ENCODE measurements around the gene PURA. TPM values are rescaled to one million over a fixed set of nuclear protein-coding genes. Genes with fewer than 3 reads are reported as not detected.

The PURA gene
- total RNA-seq, 2 experiments from 2014 or later, result 8.2 to 9.2 TPM

DNA sequence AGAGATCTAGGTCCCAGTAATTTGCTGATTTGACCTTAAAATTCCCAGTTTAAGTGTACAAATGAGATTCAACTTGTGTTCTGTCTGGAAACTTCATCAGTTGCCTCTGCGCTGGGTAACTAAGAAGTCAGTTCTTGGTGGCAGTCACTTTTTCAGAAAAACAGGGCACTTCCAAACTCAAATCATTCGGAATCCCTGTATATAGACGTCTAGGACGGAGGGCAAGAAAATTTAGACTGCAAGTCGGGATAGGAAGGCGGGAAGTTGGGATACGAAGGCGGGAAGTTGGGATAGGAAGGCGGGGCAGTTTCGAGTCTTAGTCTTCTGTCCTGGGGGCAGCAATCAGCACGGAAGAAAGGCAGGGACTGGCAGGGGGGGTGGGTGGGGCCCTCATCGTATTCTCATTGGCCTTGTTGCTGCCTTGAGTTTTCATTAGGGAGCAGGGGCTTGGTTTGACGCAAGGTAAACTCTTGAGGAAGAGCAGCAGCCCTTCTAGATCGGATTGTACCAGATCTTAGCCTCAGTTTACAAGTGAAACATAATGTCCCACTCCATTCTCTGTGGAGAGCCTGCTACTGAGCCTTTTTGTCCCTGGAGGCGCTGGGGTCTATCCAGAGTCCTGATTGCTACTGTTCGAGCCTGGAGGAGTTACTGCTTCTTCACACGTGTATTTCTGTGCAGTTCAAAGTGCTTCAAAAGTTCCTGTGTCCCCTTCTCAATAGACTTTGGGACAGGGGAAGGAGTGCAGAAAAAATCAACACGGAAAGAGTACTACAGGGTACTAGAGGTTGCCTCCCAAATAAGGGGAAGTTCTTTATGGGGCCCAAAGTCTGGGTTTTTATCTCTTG, 2.7 kb upstream of the PURA start:
- no peaks in the 10 kb centered on the region for H3K9me3 Mint-ChIP-seq
- DNase-seq (no peak), ATAC-seq (no peak)
- no peak overlapping the region for H3K27ac Mint-ChIP-seq
- TF ChIP-seq, protein P1, sequence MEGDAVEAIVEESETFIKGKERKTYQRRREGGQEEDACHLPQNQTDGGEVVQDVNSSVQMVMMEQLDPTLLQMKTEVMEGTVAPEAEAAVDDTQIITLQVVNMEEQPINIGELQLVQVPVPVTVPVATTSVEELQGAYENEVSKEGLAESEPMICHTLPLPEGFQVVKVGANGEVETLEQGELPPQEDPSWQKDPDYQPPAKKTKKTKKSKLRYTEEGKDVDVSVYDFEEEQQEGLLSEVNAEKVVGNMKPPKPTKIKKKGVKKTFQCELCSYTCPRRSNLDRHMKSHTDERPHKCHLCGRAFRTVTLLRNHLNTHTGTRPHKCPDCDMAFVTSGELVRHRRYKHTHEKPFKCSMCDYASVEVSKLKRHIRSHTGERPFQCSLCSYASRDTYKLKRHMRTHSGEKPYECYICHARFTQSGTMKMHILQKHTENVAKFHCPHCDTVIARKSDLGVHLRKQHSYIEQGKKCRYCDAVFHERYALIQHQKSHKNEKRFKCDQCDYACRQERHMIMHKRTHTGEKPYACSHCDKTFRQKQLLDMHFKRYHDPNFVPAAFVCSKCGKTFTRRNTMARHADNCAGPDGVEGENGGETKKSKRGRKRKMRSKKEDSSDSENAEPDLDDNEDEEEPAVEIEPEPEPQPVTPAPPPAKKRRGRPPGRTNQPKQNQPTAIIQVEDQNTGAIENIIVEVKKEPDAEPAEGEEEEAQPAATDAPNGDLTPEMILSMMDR (IDR thresholded peaks at IDR 0.05), result no peak
- intact Hi-C loops (cut with micrococcal nuclease), result no loop called here
- H3K4me3 Mint-ChIP-seq, result no peak overlapping the region
- H3K27me3 Mint-ChIP-seq, result peaks cover 22% of the 10 kb centered on the region
- POLR2A ChIA-PET, result interaction anchor here (1.9 kb wide), 1 partner anchor 11 kb away, joined by 7 read pairs; no protein-coding TSS in a partner anchor
- peaks cover 54% of the 10 kb centered on the region for H3K4me1 Mint-ChIP-seq (ENCODE audit: low read depth)
- peaks cover 10% of the 10 kb centered on the region for H3K36me3 Mint-ChIP-seq (ENCODE audit: low read depth)
- CTCF ChIA-PET, result interaction anchor here (7.8 kb wide), 1 partner anchor 33 kb away, joined by 91 read pairs; no protein-coding TSS in a partner anchor

DNA sequence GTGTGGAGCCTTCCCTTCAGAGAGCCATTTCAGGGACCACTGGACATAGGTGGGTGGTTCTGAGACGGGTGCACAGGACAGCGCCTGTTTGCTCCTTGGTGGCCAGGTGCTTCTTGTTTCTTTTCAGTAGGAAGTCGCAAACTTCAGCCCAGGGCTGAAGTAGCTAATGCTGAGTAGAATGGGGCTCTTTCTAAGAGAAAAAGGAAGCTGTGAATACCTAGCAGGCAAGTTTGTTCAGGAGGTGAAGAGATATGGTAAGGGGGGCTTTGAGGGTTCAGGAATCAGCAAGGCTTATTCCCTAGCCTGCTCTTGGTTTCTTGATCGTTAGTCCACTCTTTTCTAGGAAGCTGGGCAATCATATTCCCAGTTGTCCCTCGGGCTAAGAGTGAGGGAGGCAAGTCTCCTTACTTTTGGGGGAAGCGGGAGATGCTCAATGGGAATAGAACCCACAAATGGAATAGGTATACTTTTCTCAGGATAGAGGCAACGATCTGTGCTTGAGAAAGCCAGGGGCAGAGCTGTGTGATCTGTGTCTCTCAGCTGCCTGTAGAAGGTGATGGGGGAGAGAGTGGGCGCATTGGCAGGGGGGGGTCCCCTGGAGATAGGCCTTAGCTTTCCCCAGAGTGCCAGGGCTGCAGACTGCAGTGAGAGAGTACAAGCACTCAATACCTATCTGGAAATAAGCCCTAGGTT, 1.9 kb upstream of the PURA start:
- CTCF ChIA-PET, result interaction anchor here (0.7 to 7.8 kb wide), 4 partner anchors 10 to 69 kb away, joined by 3 to 91 read pairs (median 8); partner anchors contain the start of gene NRG2
- TF ChIP-seq, protein P1 (IDR thresholded peaks at IDR 0.05), result no peak
- DNase-seq (peak; percentile 9), ATAC-seq (no peak)
- Mint-ChIP-seq H3K27me3 (peaks cover 22% of the 10 kb centered on the region), H3K9me3 (no peaks in the 10 kb centered on the region), H3K4me3 (peak overlapping the region; percentile 95), H3K4me1 (ENCODE audit: low read depth) (peaks cover 52% of the 10 kb centered on the region), H3K27ac (no peak overlapping the region), H3K36me3 (ENCODE audit: low read depth) (peaks cover 10% of the 10 kb centered on the region)
- intact Hi-C loops (cut with micrococcal nuclease), result no loop called here
- POLR2A ChIA-PET, result interaction anchor here (1.0 to 1.9 kb wide), 3 partner anchors 10 to 54 kb away, joined by 4 to 7 read pairs (median 4); no protein-coding TSS in a partner anchor

DNA sequence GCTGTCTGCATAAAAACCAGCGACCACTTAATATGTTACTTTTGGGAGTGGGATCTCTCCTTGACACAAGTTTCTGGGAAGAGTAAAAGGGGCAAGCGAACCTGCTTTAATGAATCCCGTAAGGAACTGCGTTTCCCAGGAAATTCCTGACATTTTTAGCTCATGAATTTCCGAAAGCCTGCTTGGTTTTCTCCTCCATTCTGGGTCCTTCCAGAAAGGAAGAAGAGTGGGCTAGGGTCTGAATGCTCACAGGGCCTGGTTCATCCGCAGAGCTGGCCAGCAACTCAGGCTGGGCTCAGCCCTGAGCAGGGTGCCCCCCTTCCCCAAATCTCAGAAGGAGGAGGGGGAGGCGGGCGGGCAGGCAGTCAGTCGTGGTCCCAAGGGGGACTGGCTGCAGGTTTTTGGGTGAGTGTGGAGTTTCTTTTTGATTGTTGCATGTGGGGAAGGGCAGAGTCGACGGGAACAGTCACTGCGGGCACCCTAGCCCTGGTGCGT, 1.2 kb upstream of the PURA start:
- Mint-ChIP-seq H3K4me3 (peak overlapping the region; percentile 95), H3K27ac (peak overlapping the region; percentile 46), H3K9me3 (no peaks in the 10 kb centered on the region), H3K27me3 (peaks cover 22% of the 10 kb centered on the region), H3K36me3 (ENCODE audit: low read depth) (peaks cover 10% of the 10 kb centered on the region), H3K4me1 (ENCODE audit: low read depth) (peaks cover 55% of the 10 kb centered on the region)
- ATAC-seq (peak; percentile 2), DNase-seq (no peak)
- POLR2A ChIA-PET, result interaction anchor here (0.6 to 1.9 kb wide), 4 partner anchors 9 to 313 kb away, joined by 3 to 7 read pairs (median 4); no protein-coding TSS in a partner anchor
- CTCF ChIA-PET, result interaction anchor here (0.7 to 7.8 kb wide), 4 partner anchors 9 to 69 kb away, joined by 3 to 91 read pairs (median 8); partner anchors contain the start of gene NRG2
- intact Hi-C loops (cut with micrococcal nuclease), result no loop called here
- TF ChIP-seq, protein P1 (IDR thresholded peaks at IDR 0.05), result no peak

DNA sequence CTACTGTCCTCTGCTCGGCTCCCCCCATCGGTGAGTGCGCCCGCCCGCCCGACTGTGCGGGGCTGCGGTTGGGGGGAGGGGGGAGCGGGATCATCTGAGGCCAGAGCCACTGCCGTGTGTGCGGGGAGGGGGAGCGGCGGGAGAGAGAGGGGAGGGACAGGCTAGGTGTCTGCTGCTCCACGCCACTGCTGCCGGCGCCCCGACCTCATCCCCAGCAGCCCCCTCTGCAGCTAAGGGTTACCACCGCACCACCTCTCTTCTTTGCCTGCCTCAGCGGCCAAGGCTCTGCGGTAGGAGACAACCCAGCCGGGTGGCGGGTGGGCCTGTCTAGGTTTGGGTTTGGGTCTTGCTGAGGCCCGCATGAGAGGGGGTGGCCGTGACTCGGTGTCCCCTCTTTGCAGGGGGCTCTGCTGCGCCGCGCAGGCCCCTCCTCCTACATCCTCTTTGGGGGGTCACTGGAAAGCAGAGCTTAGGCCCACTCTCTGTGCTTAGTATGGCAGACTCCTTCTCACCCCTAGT, 670 bp upstream of the PURA start:
- intact Hi-C loops (cut with micrococcal nuclease), result no loop called here
- POLR2A ChIA-PET, result interaction anchor here (0.6 to 1.9 kb wide), 7 partner anchors 9 to 313 kb away, joined by 3 to 7 read pairs (median 4); no protein-coding TSS in a partner anchor

More for the DNA sequence above, 670 bp upstream of the PURA start:
- Mint-ChIP-seq H3K4me3 (peak overlapping the region; percentile 95), H3K27me3 (peaks cover 22% of the 10 kb centered on the region), H3K36me3 (ENCODE audit: low read depth) (peaks cover 10% of the 10 kb centered on the region), H3K4me1 (ENCODE audit: low read depth) (peaks cover 60% of the 10 kb centered on the region), H3K27ac (peak overlapping the region; percentile 91), H3K9me3 (no peaks in the 10 kb centered on the region)
- ATAC-seq (peak; percentile 8), DNase-seq (peak; percentile 45)
- TF ChIP-seq, protein P1 (IDR thresholded peaks at IDR 0.05), result no peak
- CTCF ChIA-PET, result interaction anchor here (1.5 to 7.8 kb wide), 3 partner anchors 8 to 40 kb away, joined by 6 to 91 read pairs (median 10); no protein-coding TSS in a partner anchor
